Activated CD4-positive, alpha-beta T cell treated with anti-CD3 and anti-CD28 coated beads for 36 hours (primary cell): ENCODE measurements around the gene PCNA. TPM values are rescaled to one million over a fixed set of nuclear protein-coding genes. Genes with fewer than 3 reads are reported as not detected.

Source experiments
- ATAC-seq: fragments of 200-7000 bp; cut with Tn5 transposase; one replicate; pipeline ENCODE4 v1.10.0; 2021; ENCODE audit warnings: mild to moderate bottlenecking, moderate library complexity
- CTCF ChIA-PET: fragments of 350-600 bp; sonication (Branson Sonifier 250); formaldehyde crosslinking; loops from one replicate; lab custom pipeline; 2021; ENCODE audit warnings: antibody characterized with exemption; lab: Charles Lee
- POLR2A ChIA-PET: fragments of 350-600 bp; sonication (Branson Sonifier 250); formaldehyde crosslinking; loops from one replicate; lab custom pipeline; 2021; ENCODE audit warnings: antibody characterized with exemption, inconsistent platforms; lab: Charles Lee
- DNase-seq: peaks from one replicate; pipeline ENCODE4 v3.0.0-alpha.2; 2020
- H3K27ac Mint-ChIP-seq: one replicate; pipeline ENCODE4 v1.8.0; 2021; ENCODE audit warnings: mixed read lengths
- H3K27me3 Mint-ChIP-seq: one replicate; pipeline ENCODE4 v1.8.0; 2021; ENCODE audit warnings: mixed read lengths
- H3K36me3 Mint-ChIP-seq: one replicate; pipeline ENCODE4 v1.8.0; 2021; ENCODE audit warnings: low read depth, mixed read lengths
- H3K4me1 Mint-ChIP-seq: one replicate; pipeline ENCODE4 v1.8.0; 2021; ENCODE audit warnings: mixed read lengths
- H3K4me3 Mint-ChIP-seq: one replicate; pipeline ENCODE4 v1.8.0; 2021; ENCODE audit warnings: mild to moderate bottlenecking, moderate library complexity, mixed read lengths
- H3K9me3 Mint-ChIP-seq: one replicate; pipeline ENCODE4 v1.8.0; 2021; ENCODE audit warnings: low read depth, mixed read lengths
- intact Hi-C, 2 experiments: fragments of 100-400 bp; cut with DNase I in 1 of 2; cut with micrococcal nuclease in 1 of 2; formaldehyde crosslinking; loops; one replicate each; pipeline versions ENCODE4 v1.14.2 to v1.15.1; 2022 to 2024; cut with DNase I, micrococcal nuclease
- total RNA-seq, 2 experiments: library from RNA; stranded (reverse); gene quantifications; one replicate each; pipeline ENCODE4 v1.2.3, GENCODE V29; 2021

The PCNA gene
- 100 to 1,000 TPM; 494 to 576 TPM for total RNA-seq

GRCh38 chr20:5119435-5120184 is at the start of gene PCNA:
PCNA (minus strand) TSS chr20:5119958; CDS start chr20:5119798, 160 bp downstream.
- Mint-ChIP-seq H3K27ac (peak within 1 kb of the TSS; percentile 98), H3K9me3 (no peaks in the 10 kb centered on the region), H3K36me3 (peaks cover 43% of the 10 kb centered on the region), H3K4me3 (peak within 1 kb of the TSS; percentile 92), H3K27me3 (no peaks in the 10 kb centered on the region), H3K4me1 (peaks cover 42% of the 10 kb centered on the region)
- intact Hi-C loops: loop anchor here (1.0 to 10.0 kb wide), 2 partner anchors 8 to 635 kb away; partner anchors contain the start of genes CDS2 (in 2 of the 2) and SHLD1 (in 1 of the 2)
- ATAC-seq (peak; percentile 91), DNase-seq (peak; percentile 99)
- ChIA-PET POLR2A (interaction anchor here (0.6 to 1.3 kb wide), 5 partner anchors 8 to 631 kb away, joined by 3 to 4 read pairs (median 4); no protein-coding TSS in a partner anchor), CTCF (interaction anchor here (0.8 to 2.5 kb wide), 4 partner anchors 19 to 397 kb away, joined by 3 to 10 read pairs (median 4); no protein-coding TSS in a partner anchor)

GRCh38 chr20:5168651-5169396 is 49.1 kb upstream of the PCNA start:
- ChIA-PET POLR2A (no interaction called here), CTCF (interaction anchor here (0.7 to 1.9 kb wide), 6 partner anchors 14 to 43 kb away, joined by 3 to 10 read pairs (median 3); no protein-coding TSS in a partner anchor)
- Mint-ChIP-seq H3K27me3 (no peaks in the 10 kb centered on the region), H3K4me1 (peaks cover 68% of the 10 kb centered on the region), H3K27ac (peak overlapping the region; percentile 59), H3K4me3 (no peak overlapping the region), H3K36me3 (peaks cover 2% of the 10 kb centered on the region), H3K9me3 (no peaks in the 10 kb centered on the region)
- intact Hi-C loops: no loop called here
- ATAC-seq (peak; percentile 51), DNase-seq (no peak)

GRCh38 chr20:5164645-5165625 is 45.2 kb upstream of the PCNA start:
- no peak for ATAC-seq
- no peak overlapping the region for H3K27ac Mint-ChIP-seq
- no peak overlapping the region for H3K4me3 Mint-ChIP-seq
- POLR2A ChIA-PET: interaction anchor here (0.6 kb wide), 1 partner anchor 91 kb away, joined by 6 read pairs; no protein-coding TSS in a partner anchor
- CTCF ChIA-PET: interaction anchor here (1.0 to 2.3 kb wide), 2 partner anchors 39 to 449 kb away, joined by 4 to 7 read pairs; partner anchors contain the start of gene CDS2
- peaks cover 3% of the 10 kb centered on the region for H3K36me3 Mint-ChIP-seq
- intact Hi-C loops: no loop called here
- peaks cover 71% of the 10 kb centered on the region for H3K4me1 Mint-ChIP-seq
- H3K27me3 Mint-ChIP-seq: no peaks in the 10 kb centered on the region
- H3K9me3 Mint-ChIP-seq: no peaks in the 10 kb centered on the region
- DNase-seq: no peak

- DNase-seq (no peak), ATAC-seq (no peak)
- intact Hi-C loops: no loop called here
- peaks cover 48% of the 10 kb centered on the region for H3K4me1 Mint-ChIP-seq
- H3K27me3 Mint-ChIP-seq: no peaks in the 10 kb centered on the region
- H3K4me3 Mint-ChIP-seq: no peak overlapping the region
- H3K36me3 Mint-ChIP-seq: peaks cover 6% of the 10 kb centered on the region
- ChIA-PET POLR2A (no interaction called here), CTCF (interaction anchor here (1.0 kb wide), 1 partner anchor 36 kb away, joined by 3 read pairs; no protein-coding TSS in a partner anchor)
- H3K27ac Mint-ChIP-seq: no peak overlapping the region
- H3K9me3 Mint-ChIP-seq: no peaks in the 10 kb centered on the region
Observed at GRCh38 chr20:5161536-5162164, 41.9 kb upstream of the PCNA start.

- Mint-ChIP-seq H3K4me1 (peaks cover 47% of the 10 kb centered on the region), H3K36me3 (peaks cover 6% of the 10 kb centered on the region), H3K9me3 (no peaks in the 10 kb centered on the region), H3K27ac (no peak overlapping the region), H3K4me3 (no peak overlapping the region), H3K27me3 (no peaks in the 10 kb centered on the region)
- DNase-seq (no peak), ATAC-seq (peak; percentile 30)
- ChIA-PET POLR2A (no interaction called here), CTCF (interaction anchor here (0.6 kb wide), 1 partner anchor 18 kb away, joined by 3 read pairs; no protein-coding TSS in a partner anchor)
- intact Hi-C loops: no loop called here
Observed at GRCh38 chr20:5160882-5161281, 41.1 kb upstream of the PCNA start.

GRCh38 chr20:5159928-5160327 is 40.2 kb upstream of the PCNA start:
- H3K9me3 Mint-ChIP-seq: no peaks in the 10 kb centered on the region
- no peak overlapping the region for H3K27ac Mint-ChIP-seq
- ChIA-PET CTCF (no interaction called here), POLR2A (no interaction called here)
- no peak for ATAC-seq
- H3K27me3 Mint-ChIP-seq: no peaks in the 10 kb centered on the region
- H3K4me3 Mint-ChIP-seq: no peak overlapping the region
- H3K36me3 Mint-ChIP-seq: peaks cover 6% of the 10 kb centered on the region
- peaks cover 48% of the 10 kb centered on the region for H3K4me1 Mint-ChIP-seq
- DNase-seq: no peak
- intact Hi-C loops: no loop called here

GRCh38 chr20:5156675-5157448 is 37.1 kb upstream of the PCNA start:
- Mint-ChIP-seq H3K4me3 (no peak overlapping the region), H3K27me3 (no peaks in the 10 kb centered on the region), H3K9me3 (no peaks in the 10 kb centered on the region), H3K27ac (no peak overlapping the region), H3K36me3 (peaks cover 13% of the 10 kb centered on the region), H3K4me1 (peaks cover 62% of the 10 kb centered on the region)
- ATAC-seq (no peak), DNase-seq (no peak)
- ChIA-PET CTCF (interaction anchor here (1.2 to 1.9 kb wide), 3 partner anchors 10 to 30 kb away, joined by 4 read pairs; partner anchors contain the start of gene CDS2), POLR2A (no interaction called here)
- intact Hi-C loops: no loop called here

- intact Hi-C loops: no loop called here
- ChIA-PET POLR2A (no interaction called here), CTCF (interaction anchor here (0.7 to 2.7 kb wide), 7 partner anchors 14 to 342 kb away, joined by 3 to 16 read pairs (median 3); partner anchors contain the start of genes CDS2 and PCNA)
- Mint-ChIP-seq H3K4me3 (no peak overlapping the region), H3K9me3 (no peaks in the 10 kb centered on the region), H3K27ac (peak overlapping the region; percentile 3), H3K36me3 (peaks cover 11% of the 10 kb centered on the region), H3K27me3 (no peaks in the 10 kb centered on the region), H3K4me1 (peaks cover 56% of the 10 kb centered on the region)
- DNase-seq (no peak), ATAC-seq (no peak)
Observed at GRCh38 chr20:5155404-5155803, 35.6 kb upstream of the PCNA start.

- H3K27ac Mint-ChIP-seq: peak overlapping the region; percentile 10
- H3K9me3 Mint-ChIP-seq: no peaks in the 10 kb centered on the region
- no peak for DNase-seq
- H3K4me1 Mint-ChIP-seq: peaks cover 60% of the 10 kb centered on the region
- no peak for ATAC-seq
- no peak overlapping the region for H3K4me3 Mint-ChIP-seq
- intact Hi-C loops: no loop called here
- H3K36me3 Mint-ChIP-seq: peaks cover 11% of the 10 kb centered on the region
- CTCF ChIA-PET: interaction anchor here (0.9 to 2.7 kb wide), 5 partner anchors 15 to 53 kb away, joined by 3 to 16 read pairs (median 3); partner anchors contain the start of genes CDS2 and PCNA
- H3K27me3 Mint-ChIP-seq: no peaks in the 10 kb centered on the region
- POLR2A ChIA-PET: no interaction called here
Observed at GRCh38 chr20:5154543-5154925, 34.8 kb upstream of the PCNA start.
